ENCODE results near the gene PLD4.

- TF ChIP-seq CTCF (IDR thresholded peaks at IDR 0.05) (no peak), POLR2A (IDR thresholded peaks at IDR 0.05) (no peak)
Observed at GRCh38 chr14:104879201-104879982, 45.3 kb upstream of the PLD4 start.

Measured in Peyer's patch (tissue), 4 donors.